ENCODE data around the gene RBM38. TPM values are rescaled to one million over a fixed set of nuclear protein-coding genes. Genes with fewer than 3 reads are reported as not detected.

Gene RBM38
- total RNA-seq, 4 donors from 2014 or later = 11.0 to 16.0 (median 12.0) TPM

- H3K27ac ChIP-seq = no peak overlapping the region
- no peaks in the 10 kb centered on the region for H3K27me3 ChIP-seq
- 88 to 93% methylated on average over 5 to 9 of the region's 10 CpGs for WGBS, 2 donors
- no peaks in the 10 kb centered on the region for H3K9me3 ChIP-seq
- no peak for DNase-seq
- H3K4me1 ChIP-seq = no peaks in the 10 kb centered on the region
- no peak overlapping the region for H3K4me3 ChIP-seq (replicated peaks in 1 of 3)
- no peaks in the 10 kb centered on the region for H3K36me3 ChIP-seq
- no peak for TF ChIP-seq POLR2A (IDR thresholded peaks at IDR 0.05)
- TF ChIP-seq, protein P1, sequence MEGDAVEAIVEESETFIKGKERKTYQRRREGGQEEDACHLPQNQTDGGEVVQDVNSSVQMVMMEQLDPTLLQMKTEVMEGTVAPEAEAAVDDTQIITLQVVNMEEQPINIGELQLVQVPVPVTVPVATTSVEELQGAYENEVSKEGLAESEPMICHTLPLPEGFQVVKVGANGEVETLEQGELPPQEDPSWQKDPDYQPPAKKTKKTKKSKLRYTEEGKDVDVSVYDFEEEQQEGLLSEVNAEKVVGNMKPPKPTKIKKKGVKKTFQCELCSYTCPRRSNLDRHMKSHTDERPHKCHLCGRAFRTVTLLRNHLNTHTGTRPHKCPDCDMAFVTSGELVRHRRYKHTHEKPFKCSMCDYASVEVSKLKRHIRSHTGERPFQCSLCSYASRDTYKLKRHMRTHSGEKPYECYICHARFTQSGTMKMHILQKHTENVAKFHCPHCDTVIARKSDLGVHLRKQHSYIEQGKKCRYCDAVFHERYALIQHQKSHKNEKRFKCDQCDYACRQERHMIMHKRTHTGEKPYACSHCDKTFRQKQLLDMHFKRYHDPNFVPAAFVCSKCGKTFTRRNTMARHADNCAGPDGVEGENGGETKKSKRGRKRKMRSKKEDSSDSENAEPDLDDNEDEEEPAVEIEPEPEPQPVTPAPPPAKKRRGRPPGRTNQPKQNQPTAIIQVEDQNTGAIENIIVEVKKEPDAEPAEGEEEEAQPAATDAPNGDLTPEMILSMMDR (IDR thresholded peaks at IDR 0.05) = no peak
- intact Hi-C loops (cut with DNase I) = no loop called here
These were observed 22.8 kb downstream of the RBM38 start for GRCh38 chr20:57413986-57414385.

DNA sequence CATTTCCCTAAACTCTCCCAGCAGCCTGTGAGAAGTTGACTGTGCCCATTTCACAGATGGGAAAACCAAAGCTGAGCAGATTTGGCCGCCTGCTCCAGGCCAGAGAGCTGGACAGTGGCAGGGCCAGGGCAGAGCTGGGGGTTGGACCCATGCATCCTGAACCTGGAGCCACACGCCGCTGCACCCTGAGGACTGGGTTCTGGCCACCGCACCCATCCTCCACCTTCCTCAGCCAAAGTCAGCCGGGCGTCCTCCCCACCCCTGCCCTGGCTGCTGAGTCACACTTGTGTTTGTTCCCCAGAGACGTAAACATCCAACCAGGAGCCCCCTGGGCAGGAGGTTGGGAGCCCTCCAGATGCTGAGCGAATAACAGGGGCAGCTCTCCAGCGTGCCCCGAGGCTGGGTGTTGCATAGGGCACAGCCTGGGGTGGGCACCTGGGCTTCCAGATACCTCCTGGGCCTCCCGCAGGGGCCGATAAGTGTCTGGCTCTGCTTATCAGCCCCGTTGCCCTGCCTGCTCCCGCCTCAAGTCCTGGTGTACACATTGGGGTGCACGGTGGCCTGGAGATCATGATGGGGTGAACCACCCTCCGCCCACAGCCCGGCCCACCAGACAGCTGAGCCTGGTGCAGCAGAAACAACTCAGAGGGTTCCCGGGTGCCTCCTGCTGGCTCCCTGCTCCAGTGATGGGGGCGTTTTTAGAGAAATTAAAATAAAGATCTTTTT is 23.8 kb downstream of the RBM38 start:
- TF ChIP-seq, protein P1 (IDR thresholded peaks at IDR 0.05) = no peak
- TF ChIP-seq POLR2A (IDR thresholded peaks at IDR 0.05) = no peak
- Histone ChIP-seq H3K36me3 (no peaks in the 10 kb centered on the region), H3K4me1 (no peaks in the 10 kb centered on the region), H3K27me3 (no peaks in the 10 kb centered on the region), H3K4me3 (replicated peaks in 1 of 3) (no peak overlapping the region), H3K27ac (no peak overlapping the region), H3K9me3 (no peaks in the 10 kb centered on the region)
- intact Hi-C loops (cut with DNase I) = no loop called here
- 70 to 78% methylated on average over 14 to 19 of the region's 19 CpGs for WGBS, 2 donors
- DNase-seq = no peak

DNA sequence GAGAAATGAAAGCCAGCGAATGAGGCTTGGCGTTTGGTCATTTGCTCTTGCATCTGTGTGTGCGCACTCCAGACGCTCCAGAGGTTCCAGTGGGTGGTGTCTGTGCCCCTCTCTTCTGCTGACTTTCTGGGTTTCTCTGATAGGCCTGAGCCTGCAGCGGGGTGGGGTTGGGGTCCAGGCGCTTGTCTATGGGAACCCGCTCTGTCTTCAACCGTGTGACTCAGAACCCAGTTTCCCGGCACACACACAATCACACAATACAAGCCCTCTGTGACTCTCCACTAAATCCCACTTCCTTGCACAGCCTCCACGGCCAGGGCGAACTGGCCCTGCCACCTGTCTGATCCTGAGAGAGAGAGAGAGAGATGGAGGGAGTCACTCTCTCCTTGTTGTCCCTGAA is 24.6 kb downstream of the RBM38 start:
- Histone ChIP-seq H3K27ac (no peak overlapping the region), H3K4me1 (no peaks in the 10 kb centered on the region), H3K4me3 (replicated peaks in 1 of 3) (no peak overlapping the region), H3K36me3 (no peaks in the 10 kb centered on the region), H3K9me3 (no peaks in the 10 kb centered on the region), H3K27me3 (no peaks in the 10 kb centered on the region)
- no peak for DNase-seq
- TF ChIP-seq, protein P1 (IDR thresholded peaks at IDR 0.05) = no peak
- TF ChIP-seq POLR2A (IDR thresholded peaks at IDR 0.05) = no peak
- WGBS, 2 donors = 76 to 81% methylated on average over 11 of the region's 11 CpGs
- intact Hi-C loops (cut with DNase I) = no loop called here

- intact Hi-C loops (cut with DNase I) = no loop called here
- Histone ChIP-seq H3K9me3 (no peaks in the 10 kb centered on the region), H3K27ac (no peak overlapping the region), H3K27me3 (no peaks in the 10 kb centered on the region), H3K36me3 (no peaks in the 10 kb centered on the region), H3K4me3 (replicated peaks in 1 of 3) (no peak overlapping the region), H3K4me1 (no peaks in the 10 kb centered on the region)
- DNase-seq = no peak
- TF ChIP-seq POLR2A (IDR thresholded peaks at IDR 0.05) = no peak
- TF ChIP-seq, protein P1 (IDR thresholded peaks at IDR 0.05) = no peak
- 80 to 86% methylated on average over 11 to 14 of the region's 15 CpGs for WGBS, 2 donors
These were observed 25.3 kb downstream of the RBM38 start for GRCh38 chr20:57416296-57417022.

DNA sequence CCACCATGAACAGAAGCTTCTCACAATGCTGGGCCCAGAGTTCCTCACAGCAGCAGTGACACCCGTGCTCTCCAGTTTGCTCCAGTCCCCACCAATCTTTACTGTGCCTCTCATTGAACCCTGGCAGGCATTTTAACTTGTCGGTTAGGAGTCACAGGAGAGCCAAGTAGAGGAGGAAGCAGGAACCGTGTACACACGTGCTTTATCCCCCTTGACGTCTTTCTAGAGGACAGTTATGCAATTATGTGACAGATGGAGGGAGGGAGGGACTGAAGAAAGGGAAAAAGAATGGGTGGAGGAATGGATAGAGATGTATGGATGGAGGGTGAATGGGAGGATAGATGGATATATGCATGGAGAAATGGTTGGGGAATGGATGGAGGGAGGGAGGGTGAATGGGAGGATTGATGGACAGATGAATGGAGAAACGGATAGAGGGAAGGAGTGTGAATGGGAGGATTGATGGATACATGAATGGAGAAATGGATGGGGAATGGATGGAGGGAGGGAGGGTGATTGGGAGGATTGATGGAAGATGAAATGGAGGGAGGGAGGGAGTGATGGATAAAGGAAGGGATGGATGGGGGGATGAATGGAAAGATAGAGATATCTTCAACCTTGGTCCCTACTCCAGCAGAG is 26.0 kb downstream of the RBM38 start:
- Histone ChIP-seq H3K4me3 (replicated peaks in 1 of 3) (no peak overlapping the region), H3K4me1 (no peaks in the 10 kb centered on the region), H3K27me3 (no peaks in the 10 kb centered on the region), H3K36me3 (no peaks in the 10 kb centered on the region), H3K9me3 (no peaks in the 10 kb centered on the region), H3K27ac (no peak overlapping the region)
- intact Hi-C loops (cut with DNase I) = no loop called here
- no peak for TF ChIP-seq POLR2A (IDR thresholded peaks at IDR 0.05)
- TF ChIP-seq, protein P1 (IDR thresholded peaks at IDR 0.05) = no peak
- DNase-seq = no peak
- 46 to 52% methylated on average over 6 of the region's 6 CpGs for WGBS, 2 donors

Data from thyroid gland (tissue), 4 donors.